22Rv1 (cell line): Measurements from ENCODE around the gene CDK5.

Experiments
- CTCF ChIP-seq: fragments of 450-650 bp; IDR thresholded peaks from 2 replicates; pipeline ENCODE4 v1.5.1; 2017; ENCODE audit warnings: mild to moderate bottlenecking
- ZFX ChIP-seq: fragments of 450-650 bp; IDR thresholded peaks from 2 replicates; pipeline ENCODE4 v1.6.1; 2017; ENCODE audit warnings: antibody characterized with exemption, borderline replicate concordance

GRCh38 chr7:151038951-151039849 lies 18.5 kb downstream of the CDK5 start:
- TF ChIP-seq CTCF = no peak
- TF ChIP-seq ZFX = no peak
